ENCODE data around the gene KIDINS220.

The KIDINS220 gene

GRCh38 chr2:8849327-8849726, 11.9 kb upstream of the KIDINS220 start:
- TF ChIP-seq CTCF (IDR thresholded peaks at IDR 0.05; ENCODE audit: extremely low read depth, insufficient read depth, missing control alignments), result no peak
- DNase-seq (ENCODE audit: low spot score), result no peak

GRCh38 chr2:8848328-8849100, 11.1 kb upstream of the KIDINS220 start:
- no peak for TF ChIP-seq CTCF (IDR thresholded peaks at IDR 0.05; ENCODE audit: extremely low read depth, insufficient read depth, missing control alignments)
- in situ Hi-C loops (cut with MboI; ENCODE audit: low pct_unique_long_range_greater_than_20kb, low sequenced_read_pairs, unreplicated experiment), result no loop called here
- DNase-seq (ENCODE audit: low spot score), result no peak

More at GRCh38 chr2:8849327-8849726, 11.9 kb upstream of the KIDINS220 start:
- in situ Hi-C loops (cut with MboI; ENCODE audit: low pct_unique_long_range_greater_than_20kb, low sequenced_read_pairs, unreplicated experiment), result no loop called here

- TF ChIP-seq CTCF (IDR thresholded peaks at IDR 0.05; ENCODE audit: extremely low read depth, insufficient read depth, missing control alignments), result no peak
- in situ Hi-C loops (cut with MboI; ENCODE audit: low pct_unique_long_range_greater_than_20kb, low sequenced_read_pairs, unreplicated experiment), result no loop called here
- no peak for DNase-seq (ENCODE audit: low spot score)
Observed at GRCh38 chr2:8847400-8847799, 10.0 kb upstream of the KIDINS220 start.

- TF ChIP-seq CTCF (IDR thresholded peaks at IDR 0.05; ENCODE audit: extremely low read depth, insufficient read depth, missing control alignments), result no peak
- in situ Hi-C loops (cut with MboI; ENCODE audit: low pct_unique_long_range_greater_than_20kb, low sequenced_read_pairs, unreplicated experiment), result no loop called here
- DNase-seq (ENCODE audit: low spot score), result no peak
Observed at GRCh38 chr2:8841932-8842331, 4.5 kb upstream of the KIDINS220 start.

- in situ Hi-C loops (cut with MboI; ENCODE audit: low pct_unique_long_range_greater_than_20kb, low sequenced_read_pairs, unreplicated experiment), result no loop called here
- no peak for TF ChIP-seq CTCF (IDR thresholded peaks at IDR 0.05; ENCODE audit: extremely low read depth, insufficient read depth, missing control alignments)
- DNase-seq (ENCODE audit: low spot score), result no peak
Observed at GRCh38 chr2:8840475-8841091, 3.2 kb upstream of the KIDINS220 start.

- in situ Hi-C loops (cut with MboI; ENCODE audit: low pct_unique_long_range_greater_than_20kb, low sequenced_read_pairs, unreplicated experiment), result no loop called here
- no peak for TF ChIP-seq CTCF (IDR thresholded peaks at IDR 0.05; ENCODE audit: extremely low read depth, insufficient read depth, missing control alignments)
- no peak for DNase-seq (ENCODE audit: low spot score)
Observed at GRCh38 chr2:8839189-8839965, 2.0 kb upstream of the KIDINS220 start.
